H1 (cell line): ENCODE measurements around the gene TTC31. TPM values are rescaled to one million over a fixed set of nuclear protein-coding genes. Genes with fewer than 3 reads are reported as not detected.

Source experiments
- CTCF ChIA-PET: fragments of 300-600 bp; sonication (Branson Sonifier 250); formaldehyde crosslinking; loops from one replicate; lab custom pipeline; 2021; ENCODE audit not compliant: partially characterized antibody; lab: Charles Lee
- POLR2A ChIA-PET: fragments of 300-600 bp; sonication (Branson Sonifier 250); formaldehyde crosslinking; loops from one replicate; lab custom pipeline; 2021; ENCODE audit warnings: inconsistent platforms; ENCODE audit not compliant: partially characterized antibody; lab: Charles Lee
- DNase-seq, 2 experiments: peaks; one replicate each; pipeline versions ENCODE4 v3.0.0 to v3.0.0-alpha.2; 2010 to 2022; ENCODE audit warnings: low spot score in 2 of 2, low read depth in 1 of 2, mixed read lengths in 1 of 2
- FAIRE-seq: peaks from 2 replicates; lab custom pipeline; 2011; peaks lifted over from hg19 to GRCh38; lab: Jason Lieb, UNC
- H2AFZ ChIP-seq: 2 replicates; pipeline ENCODE4 v1.8.1; 2012; ENCODE audit warnings: low read length, inconsistent platforms
- H2AK5ac ChIP-seq: 2 replicates; pipeline ENCODE4 v1.6.1; 2013; ENCODE audit warnings: low read depth, low read length
- H2BK120ac ChIP-seq: replicated peaks from 2 replicates; pipeline ENCODE3; 2013; ENCODE audit warnings: low read depth, low read length, inconsistent platforms
- H2BK12ac ChIP-seq: 2 replicates; pipeline ENCODE4 v1.6.1; 2013; ENCODE audit warnings: low read depth, low read length
- H2BK15ac ChIP-seq: 2 replicates; pipeline ENCODE4 v1.6.1; 2013; ENCODE audit warnings: low read length
- H2BK20ac ChIP-seq: 2 replicates; pipeline ENCODE4 v1.6.1; 2013; ENCODE audit warnings: low read length
- H2BK5ac ChIP-seq: 2 replicates; pipeline ENCODE4 v1.6.1; 2013; ENCODE audit warnings: low read depth, low read length
- H3K14ac ChIP-seq: 2 replicates; pipeline ENCODE4 v1.6.1; 2013; ENCODE audit warnings: inconsistent platforms; ENCODE audit not compliant: insufficient read length
- H3K18ac ChIP-seq: 2 replicates; pipeline ENCODE4 v1.6.1; 2013; ENCODE audit warnings: low read length; ENCODE audit errors: extremely low read depth
- H3K23ac ChIP-seq: 2 replicates; pipeline ENCODE4 v1.6.1; 2013; ENCODE audit warnings: inconsistent platforms; ENCODE audit not compliant: insufficient read length
- H3K23me2 ChIP-seq: 2 replicates; pipeline ENCODE4 v1.6.1; 2013; ENCODE audit warnings: low read depth, low read length
- H3K27ac ChIP-seq: 2 replicates; pipeline ENCODE4 v1.6.1; 2011; ENCODE audit warnings: low read depth, low read length, inconsistent platforms
- H3K27me3 ChIP-seq, 4 experiments: replicated peaks in 1 of 4; 1 replicate in 1 of 4; 2 replicates in 3 of 4; pipeline versions ENCODE4 v1.6.1 to v1.8.1; 2011 to 2013; ENCODE audit warnings: low read length in 3 of 4, mild to moderate bottlenecking in 3 of 4, inconsistent platforms in 2 of 4, mixed read lengths in 2 of 4, moderate library complexity in 1 of 4; ENCODE audit not compliant: control insufficient read depth in 3 of 4, insufficient read depth in 3 of 4; ENCODE audit errors: extremely low read depth in 1 of 4
- H3K36me3 ChIP-seq, 4 experiments: 2 replicates each; pipeline versions ENCODE4 v1.6.1 to v1.8.1; 2011 to 2013; ENCODE audit warnings: mild to moderate bottlenecking in 4 of 4, low read length in 3 of 4, moderate library complexity in 2 of 4, control low read depth in 1 of 4, inconsistent platforms in 1 of 4; ENCODE audit not compliant: insufficient read depth in 4 of 4, control insufficient read depth in 2 of 4
- H3K4ac ChIP-seq: replicated peaks from 2 replicates; pipeline ENCODE3; 2013; ENCODE audit warnings: low read length, low read depth, mixed read lengths, inconsistent platforms; ENCODE audit not compliant: insufficient read length
- H3K4me1 ChIP-seq, 4 experiments: replicated peaks in 1 of 4; 1 replicate in 1 of 4; 2 replicates in 3 of 4; pipeline versions ENCODE4 v1.6.1 to v1.8.1; 2011 to 2013; ENCODE audit warnings: low read length in 3 of 4, inconsistent platforms in 2 of 4, mixed read lengths in 1 of 4; ENCODE audit not compliant: insufficient read depth in 4 of 4, control insufficient read depth in 3 of 4
- H3K4me2 ChIP-seq, 2 experiments: 2 replicates each; pipeline versions ENCODE4 v1.6.1 to v1.8.1; 2011 to 2013; ENCODE audit warnings: low read depth in 2 of 2, low read length in 2 of 2, control low read depth in 1 of 2, inconsistent platforms in 1 of 2, mild to moderate bottlenecking in 1 of 2; ENCODE audit not compliant: insufficient read depth in 1 of 2
- H3K4me3 ChIP-seq, 4 experiments: fragments of 200-600, 300-600 bp in 1 of 4; sonication (generic), shearing (Covaris generic), sonication (Bioruptor Twin) in 1 of 4; 2 replicates each; pipeline versions ENCODE4 v1.5.1 to v1.8.1; 2011 to 2016; ENCODE audit warnings: low read length in 4 of 4, low read depth in 3 of 4, control low read depth in 2 of 4, inconsistent platforms in 2 of 4, mild to moderate bottlenecking in 2 of 4, mixed read lengths in 1 of 4, moderate library complexity in 1 of 4; ENCODE audit not compliant: insufficient read depth in 2 of 4; ENCODE audit errors: extremely low read depth in 1 of 4
- H3K56ac ChIP-seq: replicated peaks from 2 replicates; pipeline ENCODE3; 2013; ENCODE audit warnings: low read depth, mild to moderate bottlenecking, mixed read lengths, low read length, inconsistent platforms; ENCODE audit not compliant: insufficient read length
- H3K79me1 ChIP-seq: 2 replicates; pipeline ENCODE4 v1.6.1; 2013; ENCODE audit warnings: low read depth, low read length, control low read depth
- H3K79me2 ChIP-seq, 2 experiments: 2 replicates each; pipeline versions ENCODE4 v1.6.1 to v1.8.1; 2012 to 2013; ENCODE audit warnings: low read length in 2 of 2, mild to moderate bottlenecking in 2 of 2, inconsistent platforms in 1 of 2; ENCODE audit not compliant: insufficient read depth in 2 of 2, control insufficient read depth in 1 of 2
- H3K9ac ChIP-seq, 4 experiments: replicated peaks in 1 of 4; 1 replicate in 1 of 4; 2 replicates in 3 of 4; pipeline versions ENCODE4 v1.6.1 to v1.8.1; 2011 to 2013; ENCODE audit warnings: low read depth in 3 of 4, low read length in 3 of 4, control low read depth in 2 of 4, mild to moderate bottlenecking in 2 of 4, moderate library complexity in 2 of 4, inconsistent platforms in 1 of 4; ENCODE audit errors: extremely low read depth in 1 of 4
- H3K9me3 ChIP-seq, 2 experiments: 2 replicates each; pipeline versions ENCODE4 v1.6.1 to v1.8.1; 2012 to 2013; ENCODE audit warnings: mild to moderate bottlenecking in 2 of 2, moderate library complexity in 2 of 2, control low read depth in 1 of 2, inconsistent platforms in 1 of 2, low read depth in 1 of 2, low read length in 1 of 2, mixed read lengths in 1 of 2; ENCODE audit not compliant: insufficient read depth in 2 of 2
- H4K20me1 ChIP-seq, 2 experiments: replicated peaks in 1 of 2; 2 replicates each; pipeline versions ENCODE3 to v1.8.1; 2011 to 2013; ENCODE audit warnings: inconsistent platforms in 2 of 2, low read length in 2 of 2, mild to moderate bottlenecking in 1 of 2; ENCODE audit not compliant: insufficient read depth in 2 of 2, control insufficient read depth in 1 of 2
- H4K5ac ChIP-seq: 2 replicates; pipeline ENCODE4 v1.6.1; 2013; ENCODE audit warnings: low read length, low read depth, mixed read lengths, inconsistent platforms; ENCODE audit not compliant: insufficient read length
- H4K8ac ChIP-seq: 2 replicates; pipeline ENCODE4 v1.8.0; 2013; ENCODE audit warnings: mild to moderate bottlenecking, moderate library complexity, low read length, inconsistent platforms; ENCODE audit not compliant: insufficient read depth; ENCODE audit errors: extremely low read depth
- H4K91ac ChIP-seq: replicated peaks from 2 replicates; pipeline ENCODE3; 2013; ENCODE audit warnings: low read length, mixed read lengths, inconsistent platforms; ENCODE audit not compliant: insufficient read length
- CEBPB ChIP-seq: IDR thresholded peaks from 2 replicates; pipeline ENCODE4 v1.6.1; 2012; ENCODE audit warnings: low read depth, low read length
- CREB1 ChIP-seq: IDR thresholded peaks from 2 replicates; pipeline ENCODE4 v1.6.1; 2012; ENCODE audit warnings: inconsistent platforms
- CTBP2 ChIP-seq: IDR thresholded peaks from 2 replicates; pipeline ENCODE4 v1.7.0; 2011; ENCODE audit warnings: borderline replicate concordance, mild to moderate bottlenecking, moderate library complexity, mixed read lengths, low read length; ENCODE audit not compliant: insufficient read depth, insufficient read length
- EGR1 ChIP-seq: IDR thresholded peaks from 2 replicates; pipeline ENCODE4 v1.6.1; 2011; ENCODE audit warnings: low read depth, low read length, borderline replicate concordance
- KDM4A ChIP-seq: IDR thresholded peaks from one replicate; pipeline ENCODE4 v1.7.1; 2012; ENCODE audit warnings: low read depth, mild to moderate bottlenecking, moderate library complexity, low read length, inconsistent platforms; ENCODE audit not compliant: severe bottlenecking
- PHF8 ChIP-seq: fragments of 200-600 bp; sonication (generic); conservative IDR thresholded peaks from 2 replicates; pipeline ENCODE4 v1.7.1; 2012; ENCODE audit warnings: low read depth, mild to moderate bottlenecking, inconsistent platforms, low read length, moderate library complexity
- POLR2AphosphoS5 ChIP-seq: IDR thresholded peaks from 2 replicates; pipeline ENCODE4 v1.6.1; 2011; ENCODE audit warnings: low read depth, low read length
- RFX5 ChIP-seq: IDR thresholded peaks from 2 replicates; pipeline ENCODE4 v1.6.1; 2011; ENCODE audit warnings: low read depth, low read length, improper control_type of control experiment, borderline replicate concordance
- SP1 ChIP-seq: IDR thresholded peaks from 2 replicates; pipeline ENCODE4 v1.6.1; 2011; ENCODE audit warnings: low read depth, low read length
- SP2 ChIP-seq: IDR thresholded peaks from 2 replicates; pipeline ENCODE4 v1.6.1; 2012; ENCODE audit warnings: mild to moderate bottlenecking, low read length, inconsistent platforms
- TAF7 ChIP-seq: optimal IDR thresholded peaks from 2 replicates; pipeline ENCODE3; 2011; ENCODE audit warnings: low read depth, mild to moderate bottlenecking, inconsistent platforms, low read length, moderate library complexity, borderline replicate concordance
- WGBS, 2 experiments: shearing (Covaris generic) in 1 of 2; methylation state at CpG; one replicate each; pipeline versions ENCODE4 v1.1.6 to v1.1.7; 2013 to 2015; ENCODE audit warnings: low lambda C conversion rate in 2 of 2, mixed read lengths in 2 of 2, inconsistent platforms in 1 of 2, low coverage in 1 of 2, missing lambda C conversion rate in 1 of 2; ENCODE audit not compliant: insufficient replicate concordance in 2 of 2, insufficient coverage in 1 of 2, insufficient read length in 1 of 2; ENCODE audit errors: extremely low coverage in 1 of 2, missing lambda C conversion rate in 1 of 2; 5-methylcytosine and 5-hydroxymethylcytosine counted together
- polyA plus RNA-seq, 7 experiments: library from polyadenylated mRNA; depleted of rRNA in 3 of 7; stranded (reverse) in 5 of 7; unstranded in 2 of 7; fragments of >200 nt in 5 of 7; fragments of 200-250 nt in 2 of 7; gene quantifications; 1 replicate in 5 of 7; 2 replicates in 1 of 7; 4 replicates in 1 of 7; pipeline versions ENCODE4 v1.2.1 to v1.2.3, GENCODE V29; 2011 to 2013; ENCODE audit warnings: missing spikeins in 2 of 7, mixed read lengths in 2 of 7
- total RNA-seq: library from RNA; stranded (reverse); fragmentation: NEBNext Ultra II Directional; extraction: Animal tissue kit (Norgen Biotek cat#: 25700); gene quantifications from 2 replicates; pipeline ENCODE4 v1.2.1, GENCODE V29; 2021

The TTC31 gene
- total and polyA plus RNA-seq, 2 of the 8 experiments (the other 6 are each of a cell fraction or from before 2014, with no cell fraction given), result 28.8 to 29.9 TPM

DNA sequence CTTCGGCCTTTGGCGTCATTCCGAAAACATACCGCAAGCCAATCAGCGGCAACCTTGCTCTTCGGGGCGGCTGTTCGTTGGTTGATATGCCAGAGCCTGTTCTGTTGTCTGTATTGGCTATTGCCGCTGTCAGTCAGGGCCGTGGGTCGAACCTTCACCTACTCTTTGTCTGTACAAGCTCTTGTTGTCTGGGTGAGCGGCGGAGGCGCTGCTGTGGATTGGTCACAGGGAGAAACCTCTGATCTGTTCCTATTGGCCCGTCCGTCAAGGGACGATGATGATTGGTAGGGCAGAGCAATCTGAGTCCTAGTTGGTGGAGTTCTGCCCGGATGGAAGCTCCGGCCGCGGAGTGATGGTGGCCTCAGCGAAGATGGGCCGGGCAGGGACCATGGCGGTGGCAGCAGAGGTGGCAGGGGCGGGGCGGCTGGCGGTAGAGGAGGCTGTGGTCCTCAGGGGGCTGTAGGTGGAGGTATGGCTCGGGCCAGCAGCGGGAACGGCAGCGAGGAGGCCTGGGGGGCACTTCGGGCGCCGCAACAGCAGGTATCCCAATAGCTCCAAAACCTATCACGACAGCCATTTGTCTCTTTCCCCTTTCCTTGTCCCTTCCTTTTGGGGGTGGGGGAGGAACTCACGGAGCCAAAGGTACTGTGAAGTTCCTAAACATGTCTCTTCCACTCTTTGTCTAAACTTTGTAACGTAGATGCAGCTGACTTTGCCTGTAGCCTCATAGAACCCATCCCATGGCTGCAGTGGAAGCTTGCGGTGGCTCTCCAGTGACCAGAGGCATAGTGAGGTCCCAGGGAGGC, 24.5 kb upstream of the TTC31 start, which contains the start of gene WBP1:
Gene WBP1 (plus strand): TSS at position 307 of the 806 bp plus-strand sequence. CDS start 165 bp downstream, at position 472.
- H2BK15ac ChIP-seq, result peak within 1 kb of the TSS; percentile 37; the same call in 1 of the 2 replicates
- peak within 1 kb of the TSS; percentile 93 for H4K91ac ChIP-seq
- H3K4me1 ChIP-seq, result peaks cover 0 to 10% (median 2%) of the 10 kb centered on the region in 4 experiments; a peak in 5 of 7 replicates
- H3K18ac ChIP-seq, result peak within 1 kb of the TSS; percentile 96; the same call in 1 of the 2 replicates
- peaks cover 0 to 12% (median 2%) of the 10 kb centered on the region in 4 experiments; a peak in 4 of 8 replicates for H3K36me3 ChIP-seq
- no peaks in the 10 kb centered on the region for H3K27me3 ChIP-seq
- H3K9me3 ChIP-seq, result no peaks in the 10 kb centered on the region
- peak within 1 kb of the TSS; percentile 94 for H2BK5ac ChIP-seq
- peak within 1 kb of the TSS; percentile 83 to 99 (median 98) for H3K4me3 ChIP-seq
- FAIRE-seq (peak; percentile 89), DNase-seq (peak; percentile 98 to 100)
- 1% methylated on average over 25 of the region's 38 CpGs; no CpG with 5 or more reads in 1 of the 2 experiments for WGBS, 2 experiments
- no peaks in the 10 kb centered on the region for H4K20me1 ChIP-seq
- peak within 1 kb of the TSS; percentile 70 for H3K56ac ChIP-seq
- peak within 1 kb of the TSS; percentile 95 for H3K27ac ChIP-seq
- peak within 1 kb of the TSS; percentile 43; the same call in 1 of the 2 replicates for H2AFZ ChIP-seq
- H4K5ac ChIP-seq, result peak within 1 kb of the TSS; percentile 81
- peaks cover 0 to 9% of the 10 kb centered on the region in 2 experiments; a peak in 1 of 4 replicates for H3K79me2 ChIP-seq
- peak within 1 kb of the TSS; percentile 94 for H3K4ac ChIP-seq
- peak within 1 kb of the TSS; percentile 82; the same call in 1 of the 2 replicates for H2BK12ac ChIP-seq
- ChIA-PET POLR2A (interaction anchor here (0.6 to 10.5 kb wide), 27 partner anchors 9 to 377 kb away, joined by 3 to 89 read pairs (median 4); partner anchors contain the start of genes AUP1, C2orf81, CCDC142 and MRPL53), CTCF (interaction anchor here (0.8 to 10.5 kb wide), 8 partner anchors 14 to 190 kb away, joined by 3 to 86 read pairs (median 12); partner anchors contain the start of genes CCDC142, MRPL53 and TTC31)
- H2BK120ac ChIP-seq, result peak within 1 kb of the TSS; percentile 85
- peak within 1 kb of the TSS; percentile 91 to 93 for H3K4me2 ChIP-seq
- peak within 1 kb of the TSS; percentile 96 for H4K8ac ChIP-seq
- no peak within 1 kb of the TSS for H3K14ac ChIP-seq
- peak within 1 kb of the TSS; percentile 90 to 98 (median 94) for H3K9ac ChIP-seq
- peaks cover 16% of the 10 kb centered on the region; the same call in 1 of the 2 replicates for H3K23me2 ChIP-seq
- no peaks in the 10 kb centered on the region; the same call in 1 of the 2 replicates for H3K79me1 ChIP-seq
- 0 out of 2 replicates have a peak within 1 kb of the TSS, but pooled peaks have one; percentile 13 for H2AK5ac ChIP-seq
- no peak within 1 kb of the TSS for H3K23ac ChIP-seq
- no peak within 1 kb of the TSS for H2BK20ac ChIP-seq
- TF ChIP-seq CEBPB, result no peak
- TF ChIP-seq RFX5, result 0 out of 2 replicates have a peak, but pooled peaks have one; percentile 8
- no peak for TF ChIP-seq EGR1
- no peak for TF ChIP-seq CTBP2
- TF ChIP-seq CREB1, result peak; percentile 84
- peak; percentile 31; the same call in 1 of the 2 replicates for TF ChIP-seq POLR2AphosphoS5
- TF ChIP-seq PHF8, result peak; percentile 66
- TF ChIP-seq KDM4A, result no peak
- TF ChIP-seq SP2, result peak; percentile 86
- TF ChIP-seq SP1, result peak; percentile 97
- TF ChIP-seq TAF7, result no peak
